ENCODE measurements around the gene SIRT1.
"Not testable (repeated sequence)": the region's sequence is repeated elsewhere in the genome, so short reads cannot be mapped to it uniquely, and the experiment has no call there.

The SIRT1 gene

GRCh38 chr10:67875340-67876238 is 8.9 kb upstream of the SIRT1 start:
- no peak for DNase-seq (ENCODE audit: low read depth in 2 of 2)

- not testable (repeated sequence) for DNase-seq (ENCODE audit: low read depth in 2 of 2)
Measured at GRCh38 chr10:67877421-67877820, 7.0 kb upstream of the SIRT1 start.

GRCh38 chr10:67878133-67878532 is 6.3 kb upstream of the SIRT1 start:
- no peak for DNase-seq (ENCODE audit: low read depth in 2 of 2)

- no peak for DNase-seq (ENCODE audit: low read depth in 2 of 2)
Measured at GRCh38 chr10:67883710-67884312, 645 bp upstream of the SIRT1 start.

GRCh38 chr10:67884842-67885670 is 600 bp downstream of the SIRT1 start:
- DNase-seq (ENCODE audit: low read depth in 2 of 2) = peak; percentile 70

GRCh38 chr10:67893637-67894036 is 9.2 kb downstream of the SIRT1 start:
- DNase-seq (ENCODE audit: low read depth in 2 of 2) = no peak

- DNase-seq (ENCODE audit: low read depth in 2 of 2) = no peak
Measured at GRCh38 chr10:67903581-67903980, 19.1 kb downstream of the SIRT1 start.

- DNase-seq (ENCODE audit: low read depth in 2 of 2) = no peak
Measured at GRCh38 chr10:67912331-67912946, 28.0 kb downstream of the SIRT1 start.

- DNase-seq (ENCODE audit: low read depth in 2 of 2) = no peak
Measured at GRCh38 chr10:67914777-67915340, 30.4 kb downstream of the SIRT1 start.

GRCh38 chr10:67917169-67917568 is 32.7 kb downstream of the SIRT1 start:
- DNase-seq (ENCODE audit: low read depth in 2 of 2) = no peak

- no peak for DNase-seq (ENCODE audit: low read depth in 2 of 2)
Measured at GRCh38 chr10:67917679-67918078, 33.2 kb downstream of the SIRT1 start.

- no peak for DNase-seq (ENCODE audit: low read depth in 2 of 2)
Measured at GRCh38 chr10:67921065-67921464, 36.6 kb downstream of the SIRT1 start.

- DNase-seq (ENCODE audit: low read depth in 2 of 2) = no peak
Measured at GRCh38 chr10:67923551-67923950, 39.1 kb downstream of the SIRT1 start.

GRCh38 chr10:67924136-67924535 is 39.7 kb downstream of the SIRT1 start:
- DNase-seq (ENCODE audit: low read depth in 2 of 2) = no peak

- DNase-seq (ENCODE audit: low read depth in 2 of 2) = no peak
Measured at GRCh38 chr10:67925449-67926005, 41.1 kb downstream of the SIRT1 start.

- DNase-seq (ENCODE audit: low read depth in 2 of 2) = no peak
Measured at GRCh38 chr10:67926951-67927350, 42.5 kb downstream of the SIRT1 start.

GRCh38 chr10:67933199-67933598 is 48.7 kb downstream of the SIRT1 start:
- no peak for DNase-seq (ENCODE audit: low read depth in 2 of 2)

GRCh38 chr10:67934336-67934735 is 49.9 kb downstream of the SIRT1 start:
- no peak for DNase-seq (ENCODE audit: low read depth in 2 of 2)

GRCh38 chr10:67935223-67935622 is 50.8 kb downstream of the SIRT1 start:
- DNase-seq (ENCODE audit: low read depth in 2 of 2) = no peak

- DNase-seq (ENCODE audit: low read depth in 2 of 2) = no peak
Measured at GRCh38 chr10:67936416-67936815, 52.0 kb downstream of the SIRT1 start.

GRCh38 chr10:67943917-67944316 is 59.5 kb downstream of the SIRT1 start:
- no peak for DNase-seq (ENCODE audit: low read depth in 2 of 2)

Data from stimulated activated CD8-positive, alpha-beta memory T cell treated with anti-CD3 and anti-CD28 coated beads, Interleukin-15, amount 100 ng/mL, for 48 hours (primary cell).